H1 (cell line): ENCODE measurements around the gene GAK. TPM values are rescaled to one million over a fixed set of nuclear protein-coding genes. Genes with fewer than 3 reads are reported as not detected.

Experiments
- HDAC2 ChIP-seq, 2 experiments: fragments of 300-600 bp in 1 of 2; sonication (generic) in 1 of 2; IDR thresholded peaks; 2 replicates each; pipeline ENCODE4 v1.6.1; 2011 to 2012; ENCODE audit warnings: low read depth in 2 of 2, low read length in 2 of 2, mild to moderate bottlenecking in 2 of 2, moderate library complexity in 2 of 2, borderline replicate concordance in 1 of 2, inconsistent platforms in 1 of 2
- POLR2A ChIP-seq, 2 experiments: IDR thresholded peaks; 1 replicate in 1 of 2; 2 replicates in 1 of 2; pipeline ENCODE4 v1.6.1; 2011; ENCODE audit warnings: low read depth in 2 of 2, low read length in 2 of 2, mild to moderate bottlenecking in 2 of 2; ENCODE audit errors: control extremely low read depth in 1 of 2
- polyA plus RNA-seq, 7 experiments: library from polyadenylated mRNA; depleted of rRNA in 3 of 7; stranded (reverse) in 5 of 7; unstranded in 2 of 7; fragments of >200 nt in 5 of 7; fragments of 200-250 nt in 2 of 7; gene quantifications; 1 replicate in 5 of 7; 2 replicates in 1 of 7; 4 replicates in 1 of 7; pipeline versions ENCODE4 v1.2.1 to v1.2.3, GENCODE V29; 2011 to 2013; ENCODE audit warnings: missing spikeins in 2 of 7, mixed read lengths in 2 of 7
- total RNA-seq: library from RNA; stranded (reverse); fragmentation: NEBNext Ultra II Directional; extraction: Animal tissue kit (Norgen Biotek cat#: 25700); gene quantifications from 2 replicates; pipeline ENCODE4 v1.2.1, GENCODE V29; 2021

The GAK gene
- total and polyA plus RNA-seq, 2 of the 8 experiments (the other 6 are each of a cell fraction or from before 2014, with no cell fraction given), result 31.5 to 70.8 TPM

DNA sequence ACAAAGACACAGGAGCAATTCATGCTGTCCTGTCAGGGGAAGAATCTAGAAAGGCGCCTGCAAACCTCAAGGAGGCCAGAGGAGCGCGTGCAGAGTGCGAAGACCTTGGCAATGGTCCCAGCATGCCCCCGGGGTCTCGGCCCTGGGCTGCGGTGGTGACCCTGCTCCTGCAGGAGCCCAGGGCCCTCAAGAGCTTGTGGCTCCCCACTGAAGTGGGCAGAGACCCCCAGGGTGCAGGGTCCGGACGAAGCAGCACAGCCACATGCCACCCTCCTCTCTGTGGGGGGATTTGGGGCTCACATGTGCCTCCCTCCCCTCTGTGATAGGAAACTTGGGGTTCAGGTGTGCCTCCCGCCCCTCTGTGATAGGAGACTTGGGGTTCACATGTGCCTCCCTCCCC is 39.3 kb downstream of the GAK start (continued):
- TF ChIP-seq HDAC2 (IDR thresholded peaks at IDR 0.05; ENCODE audit: borderline replicate concordance in 1 of 2, low read depth in 2 of 2, low read length in 2 of 2), result no peak
- TF ChIP-seq POLR2A (IDR thresholded peaks at IDR 0.05; ENCODE audit: control extremely low read depth in 1 of 2, low read depth in 2 of 2, low read length in 2 of 2), result no peak
